CD4-positive, alpha-beta T cell treated with Interleukin-15 for 1 hour (primary cell): Measurements from ENCODE around the gene TNIK.
"Not testable (repeated sequence)": the region's sequence is repeated elsewhere in the genome, so short reads cannot be mapped to it uniquely, and the experiment has no call there.

Experiments used
- DNase-seq: peaks from one replicate; pipeline ENCODE4 v3.0.0-alpha.2; 2020

Gene TNIK

GRCh38 chr3:171306631-171307030 lies 153.6 kb downstream of the TNIK start:
- no peak for DNase-seq

GRCh38 chr3:171305823-171306222 lies 154.4 kb downstream of the TNIK start:
- DNase-seq: not testable (repeated sequence)

DNA sequence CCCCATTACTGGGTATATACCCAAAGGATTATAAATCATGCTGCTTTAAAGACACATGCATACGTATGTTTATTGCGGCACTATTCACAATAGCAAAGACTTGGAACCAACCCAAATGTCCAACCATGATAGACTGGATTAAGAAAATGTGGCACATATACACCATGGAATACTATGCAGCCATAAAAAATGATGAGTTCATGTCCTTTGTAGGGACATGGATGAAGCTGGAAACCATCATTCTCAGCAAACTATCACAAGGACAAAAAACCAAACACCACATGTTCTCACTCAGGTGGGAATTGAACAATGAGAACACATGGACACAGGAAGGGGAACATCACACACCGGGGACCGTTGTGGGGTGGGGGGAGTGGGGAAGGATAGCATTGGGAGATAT lies 155.7 kb downstream of the TNIK start:
- not testable (repeated sequence) for DNase-seq

- DNase-seq: not testable (repeated sequence)
Observed at GRCh38 chr3:171304017-171304416, 156.2 kb downstream of the TNIK start.

DNA sequence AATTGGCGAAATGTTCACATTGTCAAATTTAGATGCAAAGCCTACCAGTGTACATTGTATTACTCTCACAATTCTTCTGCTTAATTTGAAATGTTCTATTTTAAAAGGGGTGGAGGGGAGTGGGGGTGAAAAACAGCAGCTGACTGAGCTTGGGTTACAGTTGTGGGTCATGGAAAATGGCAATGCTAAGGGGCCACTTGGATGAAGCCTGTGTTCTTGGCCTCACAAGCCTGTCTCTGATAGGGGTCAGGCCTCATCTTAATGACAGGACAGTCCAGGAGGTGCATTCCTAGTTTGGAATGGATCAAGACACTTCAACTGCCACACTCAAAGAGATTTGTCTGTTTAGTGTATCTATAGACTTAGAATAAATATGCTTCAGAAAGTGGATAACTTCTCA lies 158.2 kb downstream of the TNIK start:
- DNase-seq: no peak

GRCh38 chr3:171301002-171301401 lies 159.2 kb downstream of the TNIK start:
- DNase-seq: no peak

DNA sequence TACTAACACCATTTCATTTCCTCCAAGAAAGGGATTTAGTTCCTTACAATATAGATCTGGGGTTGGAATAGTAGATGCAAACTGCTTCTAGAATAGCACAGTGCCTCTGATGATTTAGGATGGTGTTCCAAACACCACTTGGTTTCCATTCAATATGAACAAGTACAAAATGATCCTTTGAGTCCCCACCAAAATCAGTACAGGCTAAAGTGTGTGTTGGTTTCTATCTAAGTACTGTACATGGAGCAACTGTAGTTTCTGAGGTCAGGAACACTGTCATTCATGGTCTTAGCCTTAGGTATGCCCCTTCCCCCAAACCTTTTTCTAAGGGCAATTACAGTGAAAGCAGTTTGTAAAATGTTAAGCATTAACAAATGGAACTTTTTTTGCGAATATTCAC lies 162.3 kb downstream of the TNIK start:
- DNase-seq: no peak

GRCh38 chr3:171297207-171297606 lies 163.0 kb downstream of the TNIK start:
- DNase-seq: no peak

DNA sequence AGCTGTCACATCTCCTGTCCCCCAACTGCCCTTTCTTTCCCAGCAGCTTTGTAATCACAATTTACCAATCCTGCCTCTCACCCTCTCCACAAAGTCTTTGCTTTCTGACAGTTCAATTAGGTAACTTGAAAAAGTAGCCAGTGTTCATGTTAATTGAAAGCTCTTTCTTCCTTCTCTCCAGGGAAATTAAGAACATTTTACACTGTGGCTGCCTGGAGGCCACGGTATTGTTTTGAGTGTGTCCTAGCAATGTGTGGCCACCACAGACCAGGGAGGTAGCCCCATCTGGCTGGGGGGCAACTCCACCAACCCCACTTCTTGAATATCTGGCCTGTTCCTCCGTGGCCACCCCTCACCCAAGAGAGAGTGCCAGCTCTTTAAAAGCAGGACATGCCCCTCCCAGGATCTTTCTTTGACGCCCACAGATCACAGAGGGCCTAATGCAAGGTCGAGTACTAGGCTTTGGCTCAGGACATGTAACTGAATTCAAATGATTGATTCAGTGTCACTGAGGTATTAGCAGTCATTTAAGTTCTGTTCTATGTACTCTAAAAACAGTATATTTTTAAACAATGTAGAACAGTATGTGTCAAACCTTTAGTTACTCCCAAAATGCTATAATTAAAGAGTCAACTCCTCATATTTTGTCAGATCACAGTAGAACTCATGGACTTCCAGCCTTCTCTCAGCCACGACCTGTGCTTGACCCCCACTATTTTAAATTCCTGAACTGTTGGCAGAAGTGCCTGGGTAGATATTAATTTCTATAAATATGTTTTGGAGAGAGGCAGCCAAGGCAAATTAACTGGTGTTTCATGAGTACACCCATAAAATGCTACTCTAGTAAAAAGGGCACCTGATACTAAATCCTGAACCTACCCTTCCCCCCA lies 164.5 kb downstream of the TNIK start:
- no peak for DNase-seq

DNA sequence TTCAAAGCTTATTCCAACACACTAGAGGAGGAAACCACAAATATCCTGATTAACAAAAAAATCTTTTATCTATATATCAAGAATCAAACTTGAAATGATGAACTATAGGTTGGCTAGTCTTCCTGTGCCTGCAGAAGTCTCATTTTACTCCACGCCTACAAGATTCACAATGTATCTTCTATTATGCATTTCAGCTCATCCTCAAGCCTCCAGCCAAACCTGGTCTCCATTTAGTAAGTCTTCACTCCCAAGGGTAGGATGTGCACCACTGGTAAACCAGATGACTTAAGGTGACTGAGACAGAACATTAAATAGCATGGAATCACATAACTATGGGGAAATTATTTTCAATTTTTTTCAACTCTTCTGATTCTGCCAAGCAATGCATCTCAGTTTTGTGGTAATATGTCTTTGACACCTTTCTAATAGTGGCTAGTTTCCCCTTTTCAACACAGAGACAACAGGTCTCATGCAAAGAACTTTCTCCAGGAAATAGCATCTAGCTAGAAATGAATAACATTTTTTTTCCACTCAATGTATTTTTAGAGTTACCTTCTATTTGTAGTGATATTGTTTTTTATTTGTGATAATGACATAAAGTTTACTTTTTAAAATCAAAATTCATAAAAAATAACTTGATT lies 166.9 kb downstream of the TNIK start:
- no peak for DNase-seq

DNA sequence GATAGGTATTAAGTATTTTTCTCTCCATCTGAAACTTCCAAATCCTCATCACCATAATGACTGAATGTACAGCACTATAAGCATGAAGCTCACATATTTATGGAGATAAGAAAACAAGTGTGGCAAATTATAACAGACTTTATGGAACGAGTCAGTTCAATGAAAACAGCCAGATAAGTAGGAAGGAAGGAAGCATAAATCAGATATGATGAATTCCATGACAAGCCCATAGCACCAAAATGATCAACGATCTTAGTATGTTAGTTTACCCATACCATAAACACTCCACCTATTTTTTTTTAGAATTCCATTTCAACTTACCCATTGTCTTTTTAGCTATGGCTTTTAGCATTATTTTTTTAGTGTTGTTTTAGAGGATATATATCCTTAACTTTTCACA lies 169.5 kb downstream of the TNIK start:
- DNase-seq: no peak

DNA sequence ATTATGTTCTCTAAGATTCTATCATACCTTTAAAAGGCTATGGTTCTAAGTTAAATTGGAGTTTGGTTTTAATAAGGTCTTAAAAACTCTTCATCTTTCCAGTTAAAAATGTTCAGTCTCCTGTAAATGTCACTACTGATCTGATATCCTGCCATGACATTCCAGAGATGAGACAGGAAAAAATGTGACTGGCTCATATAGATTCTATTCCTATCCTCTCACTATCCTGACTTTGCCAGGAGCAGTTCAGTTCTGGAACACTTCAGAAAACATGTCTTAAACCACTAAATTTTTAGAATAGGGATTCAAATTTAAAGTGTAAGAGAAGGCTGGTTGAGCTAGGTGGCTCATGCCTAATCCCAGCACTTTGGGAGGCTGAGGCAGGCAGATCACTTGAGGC lies 170.9 kb downstream of the TNIK start:
- no peak for DNase-seq

DNA sequence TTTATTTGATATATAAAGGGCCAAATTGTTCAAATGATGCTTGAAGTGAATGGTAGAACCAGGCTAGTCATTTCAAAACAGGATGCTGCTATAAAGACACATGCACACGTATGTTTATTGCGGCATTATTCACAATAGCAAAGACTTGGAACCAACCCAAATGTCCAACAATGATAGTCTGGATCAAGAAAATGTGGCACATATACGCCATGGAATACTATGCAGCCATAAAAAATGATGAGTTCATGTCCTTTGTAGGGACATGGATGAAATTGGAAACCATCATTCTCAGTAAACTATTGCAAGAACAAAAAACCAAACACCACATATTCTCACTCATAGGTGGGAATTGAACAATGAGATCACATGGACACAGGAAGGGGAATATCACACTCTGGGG lies 172.4 kb downstream of the TNIK start:
- not testable (repeated sequence) for DNase-seq

DNA sequence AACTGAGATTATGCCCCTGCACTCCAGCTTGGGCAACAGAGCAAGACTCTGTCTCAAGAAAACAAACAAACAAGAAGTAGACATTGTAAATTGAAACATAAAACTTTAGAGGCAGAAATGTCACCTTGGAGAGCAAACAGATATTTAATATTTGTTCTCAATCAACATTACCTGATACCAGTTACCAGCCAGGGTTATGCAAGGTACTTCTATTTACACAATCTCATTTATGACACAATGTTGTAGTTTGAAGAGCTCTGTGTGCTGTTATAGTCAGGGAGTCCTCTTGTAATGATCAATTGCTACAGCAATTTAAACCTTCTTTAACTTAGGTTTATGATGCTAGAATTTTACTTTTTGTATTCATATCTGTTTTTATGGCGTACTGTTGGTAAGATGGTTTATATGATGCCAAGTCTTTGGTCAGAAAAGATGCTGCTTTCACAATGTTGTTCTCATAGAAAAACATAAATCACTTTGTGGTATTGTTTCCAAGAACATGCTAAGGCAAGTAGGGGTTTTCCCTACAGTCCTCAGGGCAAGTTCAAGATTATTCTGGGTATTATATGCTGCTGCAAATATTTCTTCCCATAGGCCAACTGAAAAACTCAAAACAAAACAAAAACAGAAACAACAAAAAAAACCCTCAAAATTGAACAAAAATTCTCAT lies 173.5 kb downstream of the TNIK start:
- no peak for DNase-seq

DNA sequence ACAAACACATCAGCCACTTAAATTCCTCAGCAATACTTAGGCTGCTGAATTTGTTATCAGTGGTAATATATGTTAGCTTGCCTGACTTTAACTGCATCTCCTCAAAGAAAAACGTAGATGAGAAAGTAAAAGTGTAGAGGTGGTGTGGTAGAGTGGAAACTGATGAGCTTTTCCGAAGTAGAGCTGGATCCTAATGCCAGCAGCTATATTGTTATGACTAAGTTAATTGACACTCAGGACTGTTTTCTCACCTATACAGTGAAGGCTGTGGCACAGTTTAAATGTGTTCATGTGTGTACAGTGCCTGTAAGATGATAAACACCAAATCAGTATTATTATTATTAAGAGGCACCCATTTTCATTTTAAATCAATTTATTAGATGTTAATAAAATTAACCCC lies 174.9 kb downstream of the TNIK start:
- no peak for DNase-seq

GRCh38 chr3:171284308-171285075 lies 175.7 kb downstream of the TNIK start:
- no peak for DNase-seq

- no peak for DNase-seq
Observed at GRCh38 chr3:171283848-171284222, 176.4 kb downstream of the TNIK start.

DNA sequence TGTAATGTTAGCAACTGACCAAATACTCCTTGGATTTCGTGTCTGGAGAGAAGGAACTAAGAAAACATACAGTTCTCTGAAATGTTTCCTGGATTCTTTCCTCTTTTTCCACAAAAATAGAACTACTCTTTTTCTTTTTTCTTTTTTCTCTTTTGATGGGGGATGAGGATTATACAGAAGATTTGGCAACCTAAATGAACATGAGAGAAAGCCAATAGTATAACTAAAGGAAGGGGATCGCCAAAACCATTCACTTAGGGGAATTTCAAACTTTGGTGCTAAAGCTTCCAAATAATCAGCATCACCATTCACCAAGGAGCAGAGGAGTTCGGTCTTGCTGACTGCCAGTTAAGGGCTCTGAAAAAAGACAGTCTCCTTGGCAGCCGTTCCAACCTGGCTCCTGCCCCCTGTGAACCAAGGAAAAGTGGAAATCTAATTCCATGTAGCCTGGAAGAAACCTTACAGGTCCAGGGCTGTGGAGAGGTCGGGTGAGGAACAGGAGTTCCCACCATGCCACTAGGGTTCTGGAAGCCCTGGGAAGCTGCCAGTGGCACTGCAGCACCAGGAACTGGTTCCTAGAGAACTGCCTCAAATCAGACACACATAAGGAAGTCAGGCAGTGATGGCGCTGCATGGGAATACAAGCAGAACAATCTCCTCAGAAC lies 176.9 kb downstream of the TNIK start:
- DNase-seq: no peak

- no peak for DNase-seq
Observed at GRCh38 chr3:171282041-171282440, 178.2 kb downstream of the TNIK start.

GRCh38 chr3:171281256-171281992 lies 178.8 kb downstream of the TNIK start:
- no peak for DNase-seq

GRCh38 chr3:171279972-171280371 lies 180.2 kb downstream of the TNIK start:
- DNase-seq: no peak

- no peak for DNase-seq
Observed at GRCh38 chr3:171278299-171278590, 182.0 kb downstream of the TNIK start.
